ENCODE data around the gene AFF2.

DNA sequence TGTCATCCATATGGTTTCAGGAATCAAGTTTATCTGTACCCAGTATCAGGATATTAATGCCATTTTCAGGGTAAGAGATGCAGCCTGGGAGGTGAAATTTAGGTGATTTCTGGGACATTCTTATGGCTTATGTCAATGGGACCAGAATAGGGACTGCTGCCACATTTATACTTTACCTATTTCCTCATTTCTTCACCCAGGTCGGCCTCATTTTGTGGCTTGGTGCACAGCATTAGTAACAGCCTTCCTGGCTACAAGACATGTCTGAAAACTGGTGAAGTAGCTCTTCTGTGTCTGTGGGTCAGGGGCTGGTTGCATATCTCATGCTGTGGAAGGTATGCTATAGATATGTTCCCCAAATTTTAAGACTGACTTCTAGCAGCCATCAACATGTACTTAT is 284.8 kb downstream of the AFF2 start:
- TF ChIP-seq CTCF (IDR thresholded peaks at IDR 0.05; ENCODE audit: low read length), result no peak
- TF ChIP-seq EZH2 (optimal IDR thresholded peaks at IDR 0.05; ENCODE audit: low read depth, low read length), result no peak
